DND-41 (cell line): ENCODE data around the gene PPP1R13B.

Experiments used
- CTCF ChIP-seq: IDR thresholded peaks from 2 replicates; pipeline ENCODE4 v1.5.1; 2012; ENCODE audit warnings: borderline replicate concordance, low read length, moderate library complexity, mild to moderate bottlenecking; ENCODE audit not compliant: poor library complexity, severe bottlenecking; ENCODE audit errors: extremely low read depth
- EZH2 ChIP-seq: IDR thresholded peaks from 3 replicates; pipeline ENCODE4 v1.6.1; 2012; ENCODE audit warnings: borderline replicate concordance, low read depth, mild to moderate bottlenecking, moderate library complexity, low read length, inconsistent platforms; ENCODE audit not compliant: severe bottlenecking

- TF ChIP-seq CTCF (no peak), EZH2 (no peak)
These were observed 118.7 kb downstream of the PPP1R13B start for GRCh38 chr14:103728721-103729120.
